GM18870 (cell line): ENCODE data around the gene PPIL3.
"Not testable (repeated sequence)": the region's sequence is repeated elsewhere in the genome, so short reads cannot be mapped to it uniquely, and the experiment has no call there.

ENCODE experiments used
- ATAC-seq: cut with Tn5 transposase; IDR thresholded peaks from one replicate; pipeline ENCODE4 v1.9.1; 2021; ENCODE audit warnings: moderate library complexity; ENCODE audit not compliant: unreplicated experiment

PPIL3 gene

GRCh38 chr2:200888704-200889625 lies at the start of gene PPIL3, which contains the start of gene NIF3L1:
Gene PPIL3, minus strand, starts transcription at chr2:200889077. Its CDS starts 1,462 bp downstream, at chr2:200887615.
Gene NIF3L1, plus strand, starts transcription at chr2:200889371. Its CDS starts 2,573 bp downstream, at chr2:200891944.
- peak; percentile 86 for ATAC-seq

GRCh38 chr2:200930947-200931626 lies 42.2 kb upstream of the PPIL3 start:
- ATAC-seq, result no peak

GRCh38 chr2:200929334-200930249 lies 40.7 kb upstream of the PPIL3 start:
- ATAC-seq, result no peak

- no peak for ATAC-seq
Measured at GRCh38 chr2:200922439-200922838, 33.6 kb upstream of the PPIL3 start.

- ATAC-seq, result no peak
Measured at GRCh38 chr2:200913654-200914053, 24.8 kb upstream of the PPIL3 start.

GRCh38 chr2:200909958-200910357 lies 21.1 kb upstream of the PPIL3 start:
- no peak for ATAC-seq

- no peak for ATAC-seq
Measured at GRCh38 chr2:200905618-200906296, 16.9 kb upstream of the PPIL3 start.

- ATAC-seq, result peak; percentile 91
Measured at GRCh38 chr2:200901459-200902072, 12.7 kb upstream of the PPIL3 start.

GRCh38 chr2:200899482-200899881 lies 10.6 kb upstream of the PPIL3 start:
- ATAC-seq, result no peak

- not testable (repeated sequence) for ATAC-seq
Measured at GRCh38 chr2:200881715-200882249, 7.1 kb downstream of the PPIL3 start.

- ATAC-seq, result no peak
Measured at GRCh38 chr2:200878289-200878880, 10.5 kb downstream of the PPIL3 start.

- ATAC-seq, result no peak
Measured at GRCh38 chr2:200877443-200877842, 11.4 kb downstream of the PPIL3 start.

- no peak for ATAC-seq
Measured at GRCh38 chr2:200873560-200873959, 15.3 kb downstream of the PPIL3 start.

- no peak for ATAC-seq
Measured at GRCh38 chr2:200871151-200871550, 17.7 kb downstream of the PPIL3 start.

- ATAC-seq, result no peak
Measured at GRCh38 chr2:200869014-200869413, 19.9 kb downstream of the PPIL3 start.

- ATAC-seq, result peak; percentile 64
Measured at GRCh38 chr2:200864176-200865034, 24.5 kb downstream of the PPIL3 start, which contains the start of gene CLK1. Gene CLK1, minus strand, starts transcription at chr2:200864658. Its CDS starts 2,796 bp downstream, at chr2:200861862.

- peak; percentile 11 for ATAC-seq
Measured at GRCh38 chr2:200863782-200864175, 25.1 kb downstream of the PPIL3 start.

- no peak for ATAC-seq
Measured at GRCh38 chr2:200862532-200863000, 26.3 kb downstream of the PPIL3 start.
